AG08396 (cell line): ENCODE results near the gene RPL3.
A peak's percentile ranks its signal among the peaks of the same experiment; 100 is the strongest.

Experiments
- DNase-seq: peaks from one replicate; pipeline ENCODE4 v3.0.0; 2012; ENCODE audit warnings: low spot score, mixed read lengths

The RPL3 gene

GRCh38 chr22:39299829-39300178 lies 19.6 kb downstream of the RPL3 start:
- no peak for DNase-seq

- DNase-seq, result no peak
Measured at GRCh38 chr22:39298241-39298987, 21.0 kb downstream of the RPL3 start.

- no peak for DNase-seq
Measured at GRCh38 chr22:39297490-39298240, 21.8 kb downstream of the RPL3 start.

- DNase-seq, result no peak
Measured at GRCh38 chr22:39296981-39297489, 22.4 kb downstream of the RPL3 start.

- no peak for DNase-seq
Measured at GRCh38 chr22:39296535-39296934, 22.9 kb downstream of the RPL3 start.

GRCh38 chr22:39294571-39295468 lies 24.6 kb downstream of the RPL3 start:
- DNase-seq, result no peak

GRCh38 chr22:39293766-39294368 lies 25.6 kb downstream of the RPL3 start:
- no peak for DNase-seq

- DNase-seq, result peak; percentile 93
Measured at GRCh38 chr22:39292561-39293074, 26.8 kb downstream of the RPL3 start.

GRCh38 chr22:39292031-39292462 lies 27.4 kb downstream of the RPL3 start:
- DNase-seq, result no peak

GRCh38 chr22:39291523-39291922 lies 27.9 kb downstream of the RPL3 start:
- no peak for DNase-seq

- peak; percentile 58 for DNase-seq
Measured at GRCh38 chr22:39290724-39291161, 28.7 kb downstream of the RPL3 start.

GRCh38 chr22:39289975-39290720 lies 29.3 kb downstream of the RPL3 start:
- no peak for DNase-seq

- DNase-seq, result no peak
Measured at GRCh38 chr22:39289533-39289932, 29.9 kb downstream of the RPL3 start.

GRCh38 chr22:39288135-39288898 lies 31.1 kb downstream of the RPL3 start:
- DNase-seq, result no peak

- no peak for DNase-seq
Measured at GRCh38 chr22:39287076-39287725, 32.2 kb downstream of the RPL3 start.

- no peak for DNase-seq
Measured at GRCh38 chr22:39284983-39285382, 34.4 kb downstream of the RPL3 start.

- DNase-seq, result no peak
Measured at GRCh38 chr22:39284142-39284980, 35.1 kb downstream of the RPL3 start.

- no peak for DNase-seq
Measured at GRCh38 chr22:39283322-39284141, 35.9 kb downstream of the RPL3 start.
